Neural crest cell (in vitro differentiated cells): Measurements from ENCODE around the gene PARP6. TPM values are rescaled to one million over a fixed set of nuclear protein-coding genes. Genes with fewer than 3 reads are reported as not detected.

Experiments
- DNase-seq: peaks from one replicate; pipeline ENCODE4 v3.0.0; 2021; ENCODE audit warnings: low read depth, mixed read lengths, low spot score
- H3K27ac Mint-ChIP-seq: one replicate; pipeline ENCODE4 v1.8.0; 2021; ENCODE audit warnings: mild to moderate bottlenecking, mixed read lengths; ENCODE audit not compliant: unreplicated experiment
- H3K27me3 Mint-ChIP-seq: 2 replicates; pipeline ENCODE4 v1.8.0; 2021; ENCODE audit warnings: low read depth, mild to moderate bottlenecking, mixed read lengths
- H3K36me3 Mint-ChIP-seq: 2 replicates; pipeline ENCODE4 v1.8.0; 2021; ENCODE audit warnings: low read depth, mild to moderate bottlenecking, mixed read lengths
- H3K4me1 Mint-ChIP-seq: 2 replicates; pipeline ENCODE4 v1.8.0; 2021; ENCODE audit warnings: mixed read lengths
- H3K4me3 Mint-ChIP-seq: one replicate; pipeline ENCODE4 v1.8.0; 2021; ENCODE audit warnings: mild to moderate bottlenecking, mixed read lengths
- H3K9me3 Mint-ChIP-seq: 2 replicates; pipeline ENCODE4 v1.8.0; 2021; ENCODE audit warnings: mixed read lengths
- CTCF ChIP-seq: fragments of 200-600 bp; sonication (generic); conservative IDR thresholded peaks from 2 replicates; pipeline ENCODE4 v1.5.0; 2021; ENCODE audit warnings: antibody characterized with exemption, mild to moderate bottlenecking
- total RNA-seq: library from RNA; stranded (reverse); gene quantifications from 2 replicates; pipeline ENCODE4 v1.2.1, GENCODE V29; 2021

Gene PARP6
- total RNA-seq, 1 donor from 2014 or later = 88.9 TPM

DNA sequence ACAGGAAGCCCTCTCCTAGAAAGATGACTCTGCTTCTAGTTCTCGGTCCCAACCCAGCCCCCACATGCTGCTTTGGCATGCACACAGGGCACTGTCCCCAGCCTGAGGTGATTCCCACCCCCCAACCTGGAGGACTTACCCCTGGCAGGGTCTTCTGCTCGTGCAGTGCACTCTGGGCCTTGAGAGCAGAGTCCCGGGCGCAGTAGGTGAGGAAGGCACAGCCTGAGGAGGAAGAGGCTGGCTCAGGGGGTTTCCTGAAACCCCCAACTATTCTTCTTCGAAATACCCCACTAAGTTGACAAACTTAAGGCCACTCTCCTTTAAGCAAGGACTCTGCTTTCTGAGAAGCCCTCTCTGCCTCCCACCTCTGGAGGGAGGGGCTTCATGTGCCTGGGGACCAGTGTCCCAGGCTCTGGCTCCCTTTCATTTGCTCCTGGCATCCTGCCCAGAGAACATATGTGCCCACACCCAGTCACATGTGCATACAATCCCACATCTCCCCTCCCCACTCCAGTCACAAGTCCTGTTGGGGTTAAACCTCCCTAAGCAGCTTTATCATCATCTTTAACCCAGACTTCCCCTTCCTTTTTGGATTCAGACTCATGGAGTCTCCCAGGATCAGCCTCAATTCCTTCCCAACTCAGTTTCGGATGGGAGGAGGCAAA lies 43.5 kb upstream of the PARP6 start:
- no peak for TF ChIP-seq CTCF
- no peaks in the 10 kb centered on the region for H3K36me3 Mint-ChIP-seq
- no peak for DNase-seq
- H3K9me3 Mint-ChIP-seq = no peaks in the 10 kb centered on the region
- peaks cover 17% of the 10 kb centered on the region for H3K4me1 Mint-ChIP-seq
- H3K4me3 Mint-ChIP-seq = no peak overlapping the region
- H3K27ac Mint-ChIP-seq = no peak overlapping the region
- H3K27me3 Mint-ChIP-seq = peaks cover 50% of the 10 kb centered on the region

GRCh38 chr15:72313881-72314280 lies 41.5 kb upstream of the PARP6 start:
- TF ChIP-seq CTCF = no peak
- no peaks in the 10 kb centered on the region for H3K36me3 Mint-ChIP-seq
- H3K27ac Mint-ChIP-seq = no peak overlapping the region
- peaks cover 54% of the 10 kb centered on the region for H3K27me3 Mint-ChIP-seq
- no peak for DNase-seq
- peaks cover 4% of the 10 kb centered on the region for H3K4me1 Mint-ChIP-seq
- H3K4me3 Mint-ChIP-seq = no peak overlapping the region
- no peaks in the 10 kb centered on the region for H3K9me3 Mint-ChIP-seq

GRCh38 chr15:72313448-72313840 lies 41.1 kb upstream of the PARP6 start:
- no peak for DNase-seq
- no peaks in the 10 kb centered on the region for H3K9me3 Mint-ChIP-seq
- no peak overlapping the region for H3K27ac Mint-ChIP-seq

DNA sequence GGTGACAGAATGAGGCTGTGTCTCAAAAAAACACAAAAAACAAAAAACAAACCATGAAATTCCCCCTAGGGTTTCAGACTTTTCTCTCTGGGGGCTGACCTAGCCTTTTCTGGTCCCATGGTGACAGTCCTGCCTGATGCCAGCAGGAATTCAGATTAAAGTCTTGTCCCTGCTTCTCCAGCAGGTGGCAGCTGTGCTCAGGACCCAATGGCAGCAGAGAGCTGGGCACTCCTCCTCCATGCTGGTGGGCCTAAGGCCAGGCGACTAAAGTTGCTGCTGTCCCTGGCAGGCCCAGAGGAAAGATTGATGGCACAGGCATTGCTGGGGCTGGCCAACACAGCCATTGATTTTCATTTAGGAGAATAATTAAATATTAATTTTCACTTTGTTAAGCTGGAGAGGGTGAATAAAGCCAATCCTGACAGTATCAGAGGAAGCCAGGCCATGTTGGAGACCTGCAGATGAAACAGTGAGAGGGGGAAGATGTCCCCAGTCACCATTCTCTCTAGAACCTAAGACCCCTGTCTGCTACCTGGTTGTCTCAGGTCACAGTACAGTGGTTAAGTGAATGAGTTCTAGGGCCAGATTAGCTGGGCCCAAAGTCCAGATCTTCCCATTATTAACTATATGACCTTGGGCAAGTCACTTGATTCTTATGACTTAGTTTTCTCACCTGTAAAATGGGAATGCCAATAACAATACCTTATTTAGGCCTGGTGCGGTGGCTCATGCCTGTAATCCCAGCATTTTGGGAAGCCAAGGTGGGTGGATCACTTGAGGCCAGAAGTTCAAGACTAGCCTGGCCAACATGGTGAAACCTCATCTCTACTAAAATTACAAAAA lies 40.5 kb upstream of the PARP6 start:
- no peak overlapping the region for H3K4me3 Mint-ChIP-seq
- no peaks in the 10 kb centered on the region for H3K9me3 Mint-ChIP-seq
- peaks cover 44% of the 10 kb centered on the region for H3K27me3 Mint-ChIP-seq
- no peak overlapping the region for H3K27ac Mint-ChIP-seq
- no peaks in the 10 kb centered on the region for H3K36me3 Mint-ChIP-seq
- no peaks in the 10 kb centered on the region for H3K4me1 Mint-ChIP-seq
- TF ChIP-seq CTCF = peak; percentile 80
- DNase-seq = peak; percentile 72

More at GRCh38 chr15:72313448-72313840, 41.1 kb upstream of the PARP6 start:
- Mint-ChIP-seq H3K36me3 (no peaks in the 10 kb centered on the region), H3K4me1 (no peaks in the 10 kb centered on the region), H3K4me3 (no peak overlapping the region), H3K27me3 (peaks cover 50% of the 10 kb centered on the region)
- TF ChIP-seq CTCF = no peak

DNA sequence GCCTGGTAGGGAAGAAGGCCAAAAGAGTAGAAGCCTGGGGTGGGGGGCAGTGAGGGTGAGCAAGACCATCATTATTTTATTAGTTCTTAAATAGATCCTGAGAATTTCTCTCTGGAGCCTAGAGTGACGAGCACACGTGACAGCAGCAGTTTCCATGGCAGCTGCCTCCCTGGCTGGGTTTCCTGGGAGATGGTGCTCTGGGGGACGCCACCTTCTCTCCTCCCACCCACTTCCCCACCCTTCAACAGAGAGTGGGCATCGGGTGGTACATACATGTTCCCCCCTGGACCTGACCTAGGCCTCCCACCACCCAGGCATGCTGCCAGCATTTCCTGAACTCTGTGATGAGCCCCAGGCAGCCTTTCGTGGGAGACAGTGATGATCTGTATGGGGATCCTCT lies 34.7 kb upstream of the PARP6 start:
- Mint-ChIP-seq H3K4me1 (peaks cover 6% of the 10 kb centered on the region), H3K27me3 (peaks cover 34% of the 10 kb centered on the region), H3K27ac (no peak overlapping the region), H3K36me3 (no peaks in the 10 kb centered on the region), H3K9me3 (no peaks in the 10 kb centered on the region), H3K4me3 (no peak overlapping the region)
- DNase-seq = no peak
- TF ChIP-seq CTCF = no peak
